HG02642 (cell line): ENCODE results near the gene SCGB1A1.
"Not testable (repeated sequence)": the region's sequence is repeated elsewhere in the genome, so short reads cannot be mapped to it uniquely, and the experiment has no call there.

Experiments
- ATAC-seq: cut with Tn5 transposase; IDR thresholded peaks from one replicate; pipeline ENCODE4 v1.9.1; 2021; ENCODE audit warnings: mild to moderate bottlenecking; ENCODE audit not compliant: unreplicated experiment, poor library complexity

The SCGB1A1 gene, protein sequence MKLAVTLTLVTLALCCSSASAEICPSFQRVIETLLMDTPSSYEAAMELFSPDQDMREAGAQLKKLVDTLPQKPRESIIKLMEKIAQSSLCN

DNA sequence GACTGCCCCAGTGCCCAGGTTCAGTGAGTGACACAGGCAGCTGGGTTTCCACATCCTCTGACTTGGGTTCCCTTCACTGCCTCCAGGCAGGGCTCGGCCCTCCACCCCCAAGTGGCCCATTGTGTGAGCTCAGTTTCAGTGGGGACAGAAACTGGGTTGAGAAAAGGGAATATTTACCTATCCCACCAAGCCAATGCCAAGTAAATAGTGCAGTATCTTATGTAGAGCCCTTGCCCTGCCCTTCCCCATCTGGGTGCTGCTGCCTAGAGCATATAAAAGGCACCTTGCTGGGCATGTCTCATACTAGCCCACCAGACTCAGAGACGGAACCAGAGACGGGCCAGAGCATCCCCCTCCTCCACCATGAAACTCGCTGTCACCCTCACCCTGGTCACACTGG lies at the start of gene SCGB1A1:
TSS of gene SCGB1A1 (plus strand) at position 301 of the 400 bp plus-strand sequence. CDS start at position 364, 63 bp downstream.
- ATAC-seq, result no peak

- no peak for ATAC-seq
Observed at GRCh38 chr11:62370743-62371440, 47.9 kb upstream of the SCGB1A1 start.

DNA sequence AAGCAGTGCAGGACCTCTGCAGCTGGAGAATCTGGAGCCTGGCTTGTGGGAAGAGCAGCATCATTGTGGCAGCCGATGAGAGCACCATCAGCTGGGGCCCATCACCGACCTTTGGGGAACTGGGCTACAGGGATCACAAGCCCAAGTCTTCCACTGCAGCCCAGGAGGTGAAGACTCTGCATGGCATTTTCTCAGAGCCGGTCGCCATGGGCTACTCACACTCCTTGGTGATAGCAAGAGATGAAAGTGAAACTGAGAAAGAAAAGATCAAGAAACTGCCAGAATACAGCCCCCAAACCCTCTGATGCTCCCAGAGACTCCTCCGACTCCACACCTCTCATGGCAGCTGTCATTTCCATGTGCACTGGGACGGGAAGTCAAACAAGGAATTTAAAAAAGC lies 46.0 kb upstream of the SCGB1A1 start:
- no peak for ATAC-seq

DNA sequence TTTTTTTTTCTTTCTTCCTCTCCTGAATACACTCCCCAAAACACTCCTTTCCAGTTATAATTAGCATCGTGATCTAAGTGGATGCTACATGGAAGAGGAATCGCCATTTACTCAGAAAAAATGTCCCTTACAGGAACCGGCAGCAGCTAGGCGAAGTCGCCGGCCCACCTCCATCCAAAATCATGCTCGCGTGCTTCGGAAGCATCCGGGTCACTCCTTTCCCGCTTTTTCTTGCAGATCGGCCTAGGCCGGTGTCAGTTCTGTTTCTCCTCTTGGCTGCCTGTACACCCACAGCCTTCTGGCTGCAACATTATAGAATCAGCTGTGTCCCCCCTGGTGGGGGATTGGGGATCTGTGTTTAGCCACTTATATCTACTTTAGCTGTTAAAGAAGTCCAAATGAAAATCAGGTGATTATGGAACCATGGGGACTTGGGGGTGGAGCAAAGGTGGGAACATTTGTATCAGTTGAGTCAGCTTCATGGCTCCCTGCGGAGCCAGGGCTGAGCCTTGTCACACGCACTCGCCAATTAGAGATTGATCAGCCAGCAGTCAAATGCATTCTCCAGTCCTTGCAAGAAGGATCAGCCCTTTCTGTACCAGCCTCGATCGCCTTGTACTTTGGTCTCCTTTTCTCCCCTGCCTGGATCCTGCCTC lies 45.2 kb upstream of the SCGB1A1 start:
- ATAC-seq, result no peak

- no peak for ATAC-seq
Observed at GRCh38 chr11:62374801-62375200, 44.0 kb upstream of the SCGB1A1 start.

- not testable (repeated sequence) for ATAC-seq
Observed at GRCh38 chr11:62378459-62379063, 40.3 kb upstream of the SCGB1A1 start.

DNA sequence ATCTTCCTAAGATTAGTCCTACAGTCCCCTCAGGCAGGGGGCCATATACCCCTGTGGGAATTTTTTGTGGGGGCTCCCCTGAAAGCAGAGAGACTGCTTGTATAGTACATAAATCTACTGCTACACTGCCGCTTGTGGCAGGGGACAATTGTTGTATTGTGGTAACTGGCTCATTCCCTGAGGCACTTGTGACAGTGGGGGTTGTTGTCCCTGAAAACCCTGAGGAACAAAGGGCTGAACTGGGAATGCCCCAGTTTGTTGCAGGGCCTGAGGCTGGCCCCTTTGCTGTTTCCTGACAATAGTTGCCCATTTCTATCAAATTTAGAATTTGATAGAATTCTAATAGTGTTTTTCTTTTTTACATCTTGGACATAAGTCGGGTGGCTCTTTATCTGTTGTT lies 39.2 kb upstream of the SCGB1A1 start:
- not testable (repeated sequence) for ATAC-seq

DNA sequence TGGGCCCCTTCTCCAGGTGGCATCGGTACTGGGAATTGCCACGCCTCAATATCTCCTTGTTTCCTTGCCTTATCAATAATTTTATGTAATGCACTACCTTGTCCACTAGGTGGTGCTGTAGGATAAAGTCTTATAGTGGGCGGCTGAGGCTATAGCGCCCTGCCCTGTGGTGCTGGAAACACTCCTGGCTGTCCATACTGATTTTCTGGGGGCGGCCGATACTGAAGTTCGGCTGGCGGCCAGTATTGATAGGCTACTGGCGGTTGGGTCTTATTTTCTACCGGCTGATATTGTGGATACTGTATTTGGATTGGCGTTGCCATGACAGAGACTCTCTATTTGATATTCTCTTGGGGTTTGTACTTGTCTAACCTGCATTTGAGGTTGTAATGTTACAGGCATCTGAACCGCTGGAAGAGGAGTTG lies 38.0 kb upstream of the SCGB1A1 start:
- ATAC-seq, result not testable (repeated sequence)

DNA sequence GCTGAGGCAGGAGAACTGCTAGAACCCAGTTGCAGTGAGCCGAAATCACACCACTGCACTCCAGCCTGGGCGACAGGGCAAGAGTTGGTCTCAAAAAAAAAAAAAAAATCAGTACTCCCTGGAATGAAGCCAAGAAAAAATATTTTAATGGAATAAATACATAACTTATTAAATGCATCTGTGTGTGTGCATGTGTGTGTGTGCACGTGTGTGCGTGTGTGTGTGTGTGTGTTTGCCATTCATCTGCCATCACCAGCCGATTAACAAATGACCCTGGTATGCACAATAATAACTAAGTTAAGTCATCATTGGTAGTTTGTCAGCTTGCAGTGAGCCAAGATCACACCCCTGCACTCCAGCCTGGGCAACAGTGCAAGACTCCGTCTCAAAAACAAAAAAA lies 35.0 kb upstream of the SCGB1A1 start:
- no peak for ATAC-seq

- ATAC-seq, result not testable (repeated sequence)
Observed at GRCh38 chr11:62386083-62386482, 32.8 kb upstream of the SCGB1A1 start.

- no peak for ATAC-seq
Observed at GRCh38 chr11:62387381-62387780, 31.5 kb upstream of the SCGB1A1 start.

- no peak for ATAC-seq
Observed at GRCh38 chr11:62388999-62389398, 29.8 kb upstream of the SCGB1A1 start.

DNA sequence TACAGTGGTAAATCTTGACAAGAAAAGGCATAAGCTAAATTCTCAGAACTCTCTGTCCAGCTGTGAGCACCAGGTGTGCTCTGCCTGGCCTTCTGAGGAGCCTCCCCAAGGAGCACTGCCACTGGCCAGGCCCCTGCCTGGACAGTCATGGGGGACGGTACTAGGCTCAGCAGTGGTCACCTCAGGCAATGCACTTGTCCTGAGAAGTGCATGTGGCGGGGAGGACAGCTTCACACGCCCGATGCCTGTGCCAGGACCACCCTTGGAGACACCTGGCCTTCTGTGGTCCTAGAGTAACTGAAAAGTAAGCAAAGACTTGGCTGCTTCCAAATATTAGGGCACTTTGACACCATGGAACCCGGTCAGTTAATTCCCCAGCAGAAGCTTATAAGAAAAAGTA lies 28.6 kb upstream of the SCGB1A1 start:
- ATAC-seq, result no peak

DNA sequence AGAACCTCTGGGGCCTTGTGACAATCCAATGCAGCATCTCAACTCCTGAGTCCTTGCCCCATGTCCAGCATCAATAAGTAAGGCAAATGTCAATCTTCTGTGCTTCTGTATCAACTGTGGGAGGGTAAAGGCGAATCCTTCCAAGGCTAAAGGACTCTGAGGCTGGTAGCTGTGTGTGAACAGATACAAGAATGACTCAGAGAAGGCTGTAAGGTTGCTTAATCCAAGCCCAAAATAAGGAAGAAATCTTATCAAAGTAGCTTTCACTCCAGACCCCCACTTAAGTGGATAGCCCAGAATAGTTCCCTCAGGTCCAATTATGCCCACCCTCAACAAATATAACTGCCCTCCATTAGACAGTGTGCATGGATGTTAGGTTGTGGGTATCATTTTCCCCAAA lies 28.1 kb upstream of the SCGB1A1 start:
- ATAC-seq, result no peak

DNA sequence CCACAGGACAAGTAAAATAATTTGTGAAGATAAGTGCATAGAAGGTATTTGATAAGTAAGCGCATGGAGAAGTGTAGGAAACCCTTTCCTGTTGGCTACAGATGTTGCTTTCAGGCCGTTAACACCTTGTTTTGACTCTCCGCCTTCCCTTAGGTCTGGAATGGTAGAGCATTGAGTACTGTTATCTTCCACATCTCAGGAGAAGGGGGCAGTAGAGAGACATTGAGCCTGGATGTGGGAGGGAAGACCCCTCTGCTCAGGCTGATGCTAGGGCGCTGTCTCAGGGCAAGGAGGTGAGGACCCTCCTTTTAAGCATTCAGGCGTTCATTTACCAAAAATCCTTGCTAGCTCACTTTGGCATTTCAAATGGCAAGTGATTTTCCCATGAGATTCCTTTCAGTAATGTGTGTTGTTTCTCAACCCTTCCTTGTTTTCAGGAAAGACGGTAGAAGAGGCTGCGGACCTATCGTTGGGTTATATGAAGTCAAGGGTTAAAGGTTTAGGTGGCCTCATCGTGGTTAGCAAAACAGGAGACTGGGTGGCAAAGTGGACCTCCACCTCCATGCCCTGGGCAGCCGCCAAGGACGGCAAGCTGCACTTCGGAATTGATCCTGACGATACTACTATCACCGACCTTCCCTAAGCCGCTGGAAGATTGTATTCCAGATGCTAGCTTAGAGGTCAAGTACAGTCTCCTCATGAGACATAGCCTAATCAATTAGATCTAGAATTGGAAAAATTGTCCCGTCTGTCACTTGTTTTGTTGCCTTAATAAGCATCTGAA lies 27.0 kb upstream of the SCGB1A1 start:
- ATAC-seq, result no peak

DNA sequence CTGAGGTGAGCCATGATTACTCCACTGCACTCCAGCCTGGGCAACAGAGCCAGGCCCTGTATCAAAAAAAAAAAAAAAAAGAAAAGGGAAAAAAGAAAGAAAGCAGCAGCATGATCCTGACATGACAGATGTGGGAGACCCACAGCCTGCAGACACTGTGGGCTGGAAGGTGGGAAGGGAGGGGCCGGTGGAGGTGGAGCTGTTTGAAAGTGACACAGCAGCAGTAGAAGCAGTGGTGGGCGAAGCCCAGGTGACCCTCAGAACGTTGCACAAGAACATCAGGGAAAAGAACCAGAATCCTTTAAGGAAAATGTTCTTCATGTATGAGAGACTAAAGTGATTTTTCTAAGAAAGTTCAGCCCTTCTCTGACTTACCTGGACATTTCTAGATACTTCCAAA lies 26.3 kb upstream of the SCGB1A1 start:
- ATAC-seq, result no peak

GRCh38 chr11:62393061-62393611 lies 25.7 kb upstream of the SCGB1A1 start:
- no peak for ATAC-seq

GRCh38 chr11:62393735-62394134 lies 25.1 kb upstream of the SCGB1A1 start:
- ATAC-seq, result no peak

DNA sequence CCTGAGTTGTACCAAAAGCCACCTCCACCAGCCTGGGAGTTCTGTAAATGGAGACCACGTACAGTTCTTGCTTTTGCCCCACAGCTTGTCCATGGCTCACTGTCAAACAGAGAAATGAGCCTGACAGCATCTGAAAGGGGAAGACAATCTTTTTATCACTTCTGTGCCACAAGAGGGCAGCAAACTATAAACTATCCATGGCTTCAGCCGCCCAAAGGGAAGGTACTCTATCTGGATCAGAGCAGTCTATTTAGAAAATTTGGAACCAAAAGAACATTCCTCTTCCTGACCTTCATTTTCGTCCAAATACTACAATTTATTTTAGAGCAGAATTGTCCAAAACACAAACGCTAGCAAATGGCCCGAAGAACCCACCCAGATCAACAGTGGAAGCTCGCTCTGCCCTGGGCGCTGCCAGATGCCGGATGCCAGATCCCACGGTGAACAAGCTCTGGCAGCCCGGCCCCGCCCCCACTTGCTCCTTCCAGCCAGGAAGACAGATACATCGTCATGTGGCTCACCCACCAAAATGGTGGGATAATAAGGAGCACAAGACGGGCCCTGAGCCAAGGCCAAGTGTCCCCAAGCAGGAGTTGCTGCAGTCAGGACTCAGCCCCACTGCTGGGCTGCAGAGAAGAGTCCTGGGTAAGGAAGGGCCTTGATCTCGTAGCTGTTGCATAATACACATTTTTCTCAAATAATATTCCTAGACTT lies 23.9 kb upstream of the SCGB1A1 start:
- no peak for ATAC-seq
